ENCODE results near the gene SERPINA4. TPM values are rescaled to one million over a fixed set of nuclear protein-coding genes. Genes with fewer than 3 reads are reported as not detected.

SERPINA4 gene
- total RNA-seq, 1 experiment from 2014 or later = not detected

DNA sequence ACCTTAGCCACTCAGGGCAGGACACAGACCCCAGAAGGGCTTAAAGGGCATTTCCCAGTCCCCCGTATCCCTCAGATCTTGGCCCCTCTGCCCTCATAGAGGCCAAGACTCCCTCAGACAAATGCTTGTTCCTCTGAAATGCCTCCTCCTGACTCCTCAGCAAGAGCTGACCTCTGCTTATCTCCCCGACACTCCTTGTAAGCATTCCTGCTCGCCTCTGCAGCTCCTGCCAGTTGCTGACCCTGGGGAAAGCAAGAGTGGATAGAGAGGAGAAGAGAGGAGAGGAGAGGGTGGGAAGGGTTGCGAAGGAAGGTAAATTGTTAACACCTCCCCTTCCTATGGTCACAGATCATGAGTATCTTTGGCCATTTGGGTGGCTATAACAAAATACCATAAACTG, 27.1 kb downstream of the SERPINA4 start:
- Histone ChIP-seq H3K4me2 (ENCODE audit: insufficient read depth, insufficient read length, low read length) (no peak overlapping the region), H2AFZ (ENCODE audit: low read length) (no peak overlapping the region), H3K23ac (ENCODE audit: insufficient read length, low read depth, low read length) (no peak overlapping the region), H4K5ac (ENCODE audit: insufficient read length, low read depth, low read length) (no peak overlapping the region), H3K9ac (ENCODE audit: extremely low read depth, insufficient read length, low read length) (no peak overlapping the region), H4K20me1 (ENCODE audit: control insufficient read depth, insufficient read depth, insufficient read length) (no peaks in the 10 kb centered on the region), H3K18ac (ENCODE audit: insufficient read length, low read depth, low read length) (no peak overlapping the region), H3T11ph (ENCODE audit: low read length) (no peak overlapping the region), H2BK15ac (ENCODE audit: low read depth, low read length) (no peak overlapping the region), H2BK120ac (ENCODE audit: low read depth, low read length, poor library complexity, severe bottlenecking) (no peak overlapping the region), H3K4me1 (ENCODE audit: insufficient read depth, low read length) (no peaks in the 10 kb centered on the region), H2BK5ac (ENCODE audit: insufficient read length, low read length) (no peak overlapping the region), H3K23me2 (ENCODE audit: insufficient read length, low read depth, low read length, poor library complexity, severe bottlenecking) (no peaks in the 10 kb centered on the region), H3K56ac (ENCODE audit: insufficient read length, low read depth, low read length) (no peak overlapping the region), H2BK20ac (ENCODE audit: low read depth, low read length, poor library complexity, severe bottlenecking) (no peak overlapping the region), H2AK5ac (ENCODE audit: insufficient read length, low read length) (no peak overlapping the region), H3K9me3 (ENCODE audit: control insufficient read depth, low read depth, low read length) (no peaks in the 10 kb centered on the region), H3K4ac (ENCODE audit: low read depth, low read length) (no peak overlapping the region), H3K27me3 (ENCODE audit: insufficient read depth, low read length) (no peaks in the 10 kb centered on the region), H4K91ac (ENCODE audit: insufficient read length, low read depth, low read length) (no peak overlapping the region), H3K79me2 (ENCODE audit: insufficient read depth, low read length) (no peaks in the 10 kb centered on the region), H4K8ac (replicated peaks; ENCODE audit: insufficient read length, low read depth, low read length) (no peak overlapping the region), H3K79me1 (ENCODE audit: insufficient read depth, low read depth, low read length, poor library complexity, severe bottlenecking) (no peaks in the 10 kb centered on the region), H3K14ac (ENCODE audit: insufficient read depth, low read length) (no peak overlapping the region; the same call in 1 of the 2 replicates), H2BK12ac (ENCODE audit: insufficient read length, low read depth, low read length) (no peak overlapping the region), H3K27ac (ENCODE audit: insufficient read length, low read depth, low read length) (no peak overlapping the region)
- TF ChIP-seq, protein P1, sequence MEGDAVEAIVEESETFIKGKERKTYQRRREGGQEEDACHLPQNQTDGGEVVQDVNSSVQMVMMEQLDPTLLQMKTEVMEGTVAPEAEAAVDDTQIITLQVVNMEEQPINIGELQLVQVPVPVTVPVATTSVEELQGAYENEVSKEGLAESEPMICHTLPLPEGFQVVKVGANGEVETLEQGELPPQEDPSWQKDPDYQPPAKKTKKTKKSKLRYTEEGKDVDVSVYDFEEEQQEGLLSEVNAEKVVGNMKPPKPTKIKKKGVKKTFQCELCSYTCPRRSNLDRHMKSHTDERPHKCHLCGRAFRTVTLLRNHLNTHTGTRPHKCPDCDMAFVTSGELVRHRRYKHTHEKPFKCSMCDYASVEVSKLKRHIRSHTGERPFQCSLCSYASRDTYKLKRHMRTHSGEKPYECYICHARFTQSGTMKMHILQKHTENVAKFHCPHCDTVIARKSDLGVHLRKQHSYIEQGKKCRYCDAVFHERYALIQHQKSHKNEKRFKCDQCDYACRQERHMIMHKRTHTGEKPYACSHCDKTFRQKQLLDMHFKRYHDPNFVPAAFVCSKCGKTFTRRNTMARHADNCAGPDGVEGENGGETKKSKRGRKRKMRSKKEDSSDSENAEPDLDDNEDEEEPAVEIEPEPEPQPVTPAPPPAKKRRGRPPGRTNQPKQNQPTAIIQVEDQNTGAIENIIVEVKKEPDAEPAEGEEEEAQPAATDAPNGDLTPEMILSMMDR (conservative IDR thresholded peaks at IDR 0.05) = no peak
- no peak for DNase-seq
- Mint-ChIP-seq H3K4me3 (no peak overlapping the region), H3K9me3 (peaks cover 16 to 17% of the 10 kb centered on the region in 2 experiments), H3K27me3 (ENCODE audit: low read depth) (peaks cover 25% of the 10 kb centered on the region), H3K27ac (no peak overlapping the region), H3K4me1 (peaks cover 16 to 17% of the 10 kb centered on the region in 2 experiments), H3K36me3 (ENCODE audit: insufficient read depth in 1 of 3, low read depth in 3 of 3) (peaks cover 0 to 12% (median 8%) of the 10 kb centered on the region in 3 experiments; a peak in 5 of 7 replicates)
- WGBS (ENCODE audit: extremely low coverage, insufficient read length, low lambda C conversion rate) = no CpG with 5 or more reads among the region's 4 CpGs

Measured in H9 (cell line).